NK-92 (cell line): ENCODE measurements around the gene ARHGEF17.

Experiments used
- DNase-seq: peaks from one replicate; lab custom pipeline; 2025; ENCODE audit not compliant: unreplicated experiment; lab: John Stamatoyannopoulos, UW

ARHGEF17 gene

GRCh38 chr11:73313652-73314051, 5.6 kb downstream of the ARHGEF17 start:
- DNase-seq, result no peak

- no peak for DNase-seq
Observed at GRCh38 chr11:73314117-73314961, 6.3 kb downstream of the ARHGEF17 start.

GRCh38 chr11:73315293-73316020, 7.4 kb downstream of the ARHGEF17 start:
- no peak for DNase-seq

- no peak for DNase-seq
Observed at GRCh38 chr11:73316422-73316821, 8.3 kb downstream of the ARHGEF17 start.

- no peak for DNase-seq
Observed at GRCh38 chr11:73317373-73317772, 9.3 kb downstream of the ARHGEF17 start.

- DNase-seq, result no peak
Observed at GRCh38 chr11:73317803-73318202, 9.7 kb downstream of the ARHGEF17 start.

GRCh38 chr11:73318501-73319011, 10.5 kb downstream of the ARHGEF17 start:
- DNase-seq, result no peak

- DNase-seq, result no peak
Observed at GRCh38 chr11:73320763-73321603, 12.9 kb downstream of the ARHGEF17 start.

GRCh38 chr11:73321604-73322381, 13.7 kb downstream of the ARHGEF17 start:
- no peak for DNase-seq

GRCh38 chr11:73322382-73323306, 14.6 kb downstream of the ARHGEF17 start:
- DNase-seq, result no peak

GRCh38 chr11:73323464-73323863, 15.4 kb downstream of the ARHGEF17 start:
- no peak for DNase-seq

GRCh38 chr11:73324116-73324515, 16.0 kb downstream of the ARHGEF17 start:
- DNase-seq, result no peak

- DNase-seq, result no peak
Observed at GRCh38 chr11:73324665-73325035, 16.6 kb downstream of the ARHGEF17 start.

GRCh38 chr11:73325036-73325981, 17.2 kb downstream of the ARHGEF17 start:
- DNase-seq, result no peak

GRCh38 chr11:73326929-73327811, 19.1 kb downstream of the ARHGEF17 start:
- DNase-seq, result no peak

GRCh38 chr11:73327812-73328364, 19.8 kb downstream of the ARHGEF17 start:
- no peak for DNase-seq

- no peak for DNase-seq
Observed at GRCh38 chr11:73330569-73331093, 22.6 kb downstream of the ARHGEF17 start.
